Mucosa of descending colon (tissue), 3 donors: ENCODE data around the gene EOMES. TPM values are rescaled to one million over a fixed set of nuclear protein-coding genes. Genes with fewer than 3 reads are reported as not detected.
A peak's percentile ranks its signal among the peaks of the same experiment; 100 is the strongest.

Source experiments
- ATAC-seq: fragments of 200-7000 bp; cut with Tn5 transposase; one replicate; pipeline ENCODE4 v1.9.1; 2020; ENCODE audit warnings: mild to moderate bottlenecking, moderate library complexity
- DNase-seq, 3 donors: peaks; one replicate each; pipeline ENCODE4 v3.0.0-alpha.2; 2020
- H3K36me3 ChIP-seq: fragments of 200-600 bp; one replicate; pipeline ENCODE4 v1.8.0; 2021; ENCODE audit warnings: low read depth, mild to moderate bottlenecking
- H3K4me1 ChIP-seq: fragments of 200-600 bp; one replicate; pipeline ENCODE4 v1.8.0; 2021; ENCODE audit warnings: low read depth, mild to moderate bottlenecking
- H3K4me3 ChIP-seq: fragments of 200-600 bp; one replicate; pipeline ENCODE4 v1.8.0; 2021; ENCODE audit warnings: mild to moderate bottlenecking
- H3K9me3 ChIP-seq: fragments of 200-600 bp; one replicate; pipeline ENCODE4 v1.8.0; 2021; ENCODE audit warnings: mild to moderate bottlenecking
- intact Hi-C, 2 donors: fragments of 100-400 bp; cut with DNase I in 1 of 2; cut with micrococcal nuclease in 1 of 2; formaldehyde crosslinking; loops; one replicate each; pipeline versions ENCODE4 v1.11.0 to v1.11.1; 2022; cut with DNase I, micrococcal nuclease
- total RNA-seq, 3 donors: library from RNA; stranded (reverse); fragmentation: NEBNext Ultra II Directional in 2 of 3; extraction: Animal tissue kit (Norgen Biotek cat#: 25700) in 2 of 3; gene quantifications; one replicate each; pipeline versions ENCODE4 v1.2.1 to v1.2.4, GENCODE V29; 2021 to 2023
- TF ChIP-seq, protein P1 (sequence below): fragments of 200-600 bp; IDR thresholded peaks from one replicate; pipeline ENCODE4 v1.8.0; 2022; ENCODE audit warnings: antibody characterized with exemption, mild to moderate bottlenecking
- donor health status: DM: no; HTN: no; CAD: no; lungs with moderate emphysema.
- donor health status: DM: no; HTN: no; CAD: no.
- donor health status: DM: no; HTN: yes; CAD: no.

The EOMES gene
- total RNA-seq, 3 donors from 2014 or later = 0.32 to 0.46 TPM; not detected in 1

- no peaks in the 10 kb centered on the region for H3K9me3 ChIP-seq
- ATAC-seq (no peak), DNase-seq (no peak)
- no peaks in the 10 kb centered on the region for H3K36me3 ChIP-seq
- intact Hi-C loops = loop anchor here in 1 of 2 donors (10.0 kb wide), 1 partner anchor 619 kb away; no protein-coding TSS in a partner anchor
- peaks cover 27% of the 10 kb centered on the region for H3K4me1 ChIP-seq
- TF ChIP-seq, protein P1, sequence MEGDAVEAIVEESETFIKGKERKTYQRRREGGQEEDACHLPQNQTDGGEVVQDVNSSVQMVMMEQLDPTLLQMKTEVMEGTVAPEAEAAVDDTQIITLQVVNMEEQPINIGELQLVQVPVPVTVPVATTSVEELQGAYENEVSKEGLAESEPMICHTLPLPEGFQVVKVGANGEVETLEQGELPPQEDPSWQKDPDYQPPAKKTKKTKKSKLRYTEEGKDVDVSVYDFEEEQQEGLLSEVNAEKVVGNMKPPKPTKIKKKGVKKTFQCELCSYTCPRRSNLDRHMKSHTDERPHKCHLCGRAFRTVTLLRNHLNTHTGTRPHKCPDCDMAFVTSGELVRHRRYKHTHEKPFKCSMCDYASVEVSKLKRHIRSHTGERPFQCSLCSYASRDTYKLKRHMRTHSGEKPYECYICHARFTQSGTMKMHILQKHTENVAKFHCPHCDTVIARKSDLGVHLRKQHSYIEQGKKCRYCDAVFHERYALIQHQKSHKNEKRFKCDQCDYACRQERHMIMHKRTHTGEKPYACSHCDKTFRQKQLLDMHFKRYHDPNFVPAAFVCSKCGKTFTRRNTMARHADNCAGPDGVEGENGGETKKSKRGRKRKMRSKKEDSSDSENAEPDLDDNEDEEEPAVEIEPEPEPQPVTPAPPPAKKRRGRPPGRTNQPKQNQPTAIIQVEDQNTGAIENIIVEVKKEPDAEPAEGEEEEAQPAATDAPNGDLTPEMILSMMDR = no peak
- H3K4me3 ChIP-seq = no peak overlapping the region
Observed at GRCh38 chr3:27715454-27715806, 6.7 kb downstream of the EOMES start.

DNA sequence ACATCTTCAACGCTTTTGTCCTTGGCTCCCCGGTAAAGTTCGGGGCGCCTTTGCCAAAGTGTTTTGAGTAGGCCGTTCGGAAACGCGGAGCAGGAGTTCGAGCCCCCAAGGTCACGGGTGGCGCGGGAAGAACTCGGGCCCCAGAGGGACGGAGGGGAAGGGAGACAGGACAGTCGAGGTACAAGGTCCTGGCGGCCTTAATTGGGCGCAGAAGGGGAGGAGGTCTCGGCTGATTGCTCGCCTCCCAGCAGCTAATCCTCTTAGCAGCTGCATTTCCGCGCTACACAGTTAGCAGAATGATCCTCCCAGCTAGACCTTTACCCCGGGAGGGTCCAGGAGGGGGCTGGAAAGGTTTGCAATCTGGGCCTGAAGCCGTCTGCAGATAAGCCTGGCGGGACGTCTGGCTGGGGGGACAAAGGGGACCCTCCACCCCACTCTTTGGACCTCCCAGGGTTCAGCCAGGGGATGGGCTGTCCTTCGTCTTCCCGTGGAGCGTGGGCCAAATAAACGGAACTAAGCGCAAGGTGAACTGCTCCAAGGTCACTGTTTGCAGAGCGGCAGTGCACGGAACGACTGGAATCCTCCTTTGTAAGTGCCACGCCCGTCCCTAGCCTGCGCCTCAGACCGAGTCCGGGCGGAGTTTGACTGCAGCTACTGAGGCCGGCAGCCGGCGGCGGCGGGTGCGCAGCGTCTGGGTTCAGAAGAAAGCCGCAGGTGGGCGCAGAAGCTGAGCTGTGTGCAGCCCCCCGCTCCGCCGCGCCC is 7.2 kb downstream of the EOMES start:
- Histone ChIP-seq H3K4me3 (no peak overlapping the region), H3K9me3 (no peaks in the 10 kb centered on the region), H3K4me1 (peaks cover 27% of the 10 kb centered on the region), H3K36me3 (no peaks in the 10 kb centered on the region)
- DNase-seq = peak; percentile 66 to 72 (median 72)
- TF ChIP-seq, protein P1 = no peak
- ATAC-seq = peak; percentile 75
- intact Hi-C loops = loop anchor here (5.0 to 10.0 kb wide), 2 partner anchors 612 to 620 kb away; no protein-coding TSS in a partner anchor

- ATAC-seq (no peak), DNase-seq (no peak)
- Histone ChIP-seq H3K4me1 (peaks cover 27% of the 10 kb centered on the region), H3K4me3 (no peak overlapping the region), H3K9me3 (no peaks in the 10 kb centered on the region), H3K36me3 (no peaks in the 10 kb centered on the region)
- intact Hi-C loops = loop anchor here (5.0 to 10.0 kb wide), 2 partner anchors 613 to 621 kb away; no protein-coding TSS in a partner anchor
- TF ChIP-seq, protein P1 = no peak
Observed at GRCh38 chr3:27714146-27714526, 8.0 kb downstream of the EOMES start.

- Histone ChIP-seq H3K4me1 (peaks cover 27% of the 10 kb centered on the region), H3K36me3 (no peaks in the 10 kb centered on the region), H3K9me3 (no peaks in the 10 kb centered on the region), H3K4me3 (no peak overlapping the region)
- TF ChIP-seq, protein P1 = no peak
- no peak for ATAC-seq
- no peak for DNase-seq
- intact Hi-C loops = loop anchor here (5.0 to 10.0 kb wide), 2 partner anchors 614 to 621 kb away; no protein-coding TSS in a partner anchor
Observed at GRCh38 chr3:27713435-27714145, 8.5 kb downstream of the EOMES start.

DNA sequence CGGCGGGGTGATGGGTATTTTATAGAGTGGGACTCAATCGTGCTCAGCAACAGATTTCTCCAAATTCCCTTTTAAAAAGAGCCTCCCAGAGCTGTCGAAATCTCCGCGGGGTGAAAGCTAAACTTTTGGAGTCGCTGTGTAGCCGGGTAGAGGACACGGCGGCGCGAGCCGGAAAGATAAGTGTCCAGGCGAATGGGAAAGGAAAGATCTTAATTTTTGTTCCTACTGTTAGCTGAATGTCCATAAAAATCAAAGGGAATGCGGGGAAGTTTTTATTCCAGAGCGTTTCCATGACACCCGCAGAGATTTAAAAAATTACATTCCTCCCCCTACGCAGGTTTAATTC is 9.1 kb downstream of the EOMES start:
- no peaks in the 10 kb centered on the region for H3K36me3 ChIP-seq
- peaks cover 27% of the 10 kb centered on the region for H3K4me1 ChIP-seq
- DNase-seq (no peak), ATAC-seq (peak; percentile 3)
- TF ChIP-seq, protein P1 = no peak
- no peaks in the 10 kb centered on the region for H3K9me3 ChIP-seq
- no peak overlapping the region for H3K4me3 ChIP-seq
- intact Hi-C loops = loop anchor here (5.0 to 10.0 kb wide), 2 partner anchors 614 to 622 kb away; no protein-coding TSS in a partner anchor
